ENCODE measurements around the gene CARD14. TPM values are rescaled to one million over a fixed set of nuclear protein-coding genes. Genes with fewer than 3 reads are reported as not detected.

The CARD14 gene
- total and polyA plus RNA-seq, 9 donors = 0.10 to 2.3 (median 0.18) TPM; not detected in 3

GRCh38 chr17:80124351-80124981 is 45.4 kb upstream of the CARD14 start:
- Histone ChIP-seq H3K27ac (no peak overlapping the region), H3K4me3 (no peak overlapping the region), H3K27me3 (no peaks in the 10 kb centered on the region), H3K36me3 (no peaks in the 10 kb centered on the region), H3K4me1 (ENCODE audit: insufficient read depth) (no peaks in the 10 kb centered on the region), H3K9me3 (no peaks in the 10 kb centered on the region)
- no peak for TF ChIP-seq POLR2A (IDR thresholded peaks at IDR 0.05)
- TF ChIP-seq EP300 (IDR thresholded peaks at IDR 0.05) = no peak
- TF ChIP-seq, protein P1, sequence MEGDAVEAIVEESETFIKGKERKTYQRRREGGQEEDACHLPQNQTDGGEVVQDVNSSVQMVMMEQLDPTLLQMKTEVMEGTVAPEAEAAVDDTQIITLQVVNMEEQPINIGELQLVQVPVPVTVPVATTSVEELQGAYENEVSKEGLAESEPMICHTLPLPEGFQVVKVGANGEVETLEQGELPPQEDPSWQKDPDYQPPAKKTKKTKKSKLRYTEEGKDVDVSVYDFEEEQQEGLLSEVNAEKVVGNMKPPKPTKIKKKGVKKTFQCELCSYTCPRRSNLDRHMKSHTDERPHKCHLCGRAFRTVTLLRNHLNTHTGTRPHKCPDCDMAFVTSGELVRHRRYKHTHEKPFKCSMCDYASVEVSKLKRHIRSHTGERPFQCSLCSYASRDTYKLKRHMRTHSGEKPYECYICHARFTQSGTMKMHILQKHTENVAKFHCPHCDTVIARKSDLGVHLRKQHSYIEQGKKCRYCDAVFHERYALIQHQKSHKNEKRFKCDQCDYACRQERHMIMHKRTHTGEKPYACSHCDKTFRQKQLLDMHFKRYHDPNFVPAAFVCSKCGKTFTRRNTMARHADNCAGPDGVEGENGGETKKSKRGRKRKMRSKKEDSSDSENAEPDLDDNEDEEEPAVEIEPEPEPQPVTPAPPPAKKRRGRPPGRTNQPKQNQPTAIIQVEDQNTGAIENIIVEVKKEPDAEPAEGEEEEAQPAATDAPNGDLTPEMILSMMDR (IDR thresholded peaks at IDR 0.05) = no peak
- 33 to 44% (median 39%) methylated on average over 15 of the region's 15 CpGs for WGBS, 3 donors
- intact Hi-C loops (cut with DNase I) = no loop called here
- DNase-seq = no peak

DNA sequence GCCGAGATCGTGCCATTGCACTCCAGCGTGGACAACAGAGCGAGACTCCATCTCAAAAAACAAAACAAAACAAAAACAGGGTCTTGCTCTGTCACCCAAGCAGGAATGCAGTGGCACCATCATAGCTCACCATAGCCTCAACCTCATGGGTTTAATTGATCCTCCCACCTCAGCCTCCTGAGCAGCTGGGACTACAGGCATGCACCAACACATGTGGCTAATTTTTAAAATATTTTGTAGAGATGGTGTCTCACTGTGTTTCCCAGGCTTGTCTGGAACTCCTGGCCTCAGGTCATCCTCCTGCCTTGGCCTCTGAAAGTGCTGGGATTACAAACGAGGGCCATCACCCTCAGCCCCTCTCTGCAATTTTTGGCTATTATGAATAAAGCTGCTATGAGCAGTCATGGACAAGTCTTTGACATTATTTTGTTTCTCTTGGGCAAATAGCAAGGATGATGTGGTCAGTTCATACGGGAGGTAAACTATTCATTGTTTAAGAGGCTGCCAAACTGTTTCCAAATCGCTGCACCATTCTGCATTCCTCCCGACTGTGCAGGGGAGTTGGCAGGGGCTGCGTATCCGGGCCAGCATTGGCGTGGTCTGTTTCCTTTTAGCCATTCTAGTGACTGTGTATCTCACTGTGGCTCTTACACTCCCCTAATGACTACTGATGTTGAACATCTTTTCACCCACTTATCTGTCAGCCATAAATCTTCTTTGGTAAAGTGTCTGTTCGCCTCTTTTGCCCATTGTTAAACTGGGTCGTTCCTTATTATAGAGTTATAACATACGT is 44.0 kb upstream of the CARD14 start:
- Histone ChIP-seq H3K36me3 (no peaks in the 10 kb centered on the region), H3K9me3 (no peaks in the 10 kb centered on the region), H3K4me1 (ENCODE audit: insufficient read depth) (no peaks in the 10 kb centered on the region), H3K27me3 (no peaks in the 10 kb centered on the region), H3K27ac (no peak overlapping the region), H3K4me3 (no peak overlapping the region)
- WGBS, 3 donors = 36 to 42% (median 40%) methylated on average over 14 of the region's 14 CpGs
- no peak for TF ChIP-seq POLR2A (IDR thresholded peaks at IDR 0.05)
- TF ChIP-seq, protein P1 (IDR thresholded peaks at IDR 0.05) = no peak
- no peak for TF ChIP-seq EP300 (IDR thresholded peaks at IDR 0.05)
- intact Hi-C loops (cut with DNase I) = no loop called here
- no peak for DNase-seq

DNA sequence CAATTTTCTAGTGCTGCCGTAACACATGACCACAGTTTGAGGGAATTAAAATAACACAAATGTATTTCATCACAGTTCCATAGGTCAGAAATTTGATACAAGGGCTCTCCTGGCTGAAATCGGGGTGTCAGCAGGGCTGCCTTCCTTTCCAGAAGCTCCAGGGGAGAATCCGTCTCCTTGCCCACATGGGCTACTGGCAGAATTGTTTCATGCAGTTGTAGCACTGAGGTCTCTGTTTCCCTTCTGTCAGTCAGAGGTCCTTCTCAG is 43.4 kb upstream of the CARD14 start:
- TF ChIP-seq POLR2A (IDR thresholded peaks at IDR 0.05) = no peak
- TF ChIP-seq, protein P1 (IDR thresholded peaks at IDR 0.05) = no peak
- TF ChIP-seq EP300 (IDR thresholded peaks at IDR 0.05) = no peak
- Histone ChIP-seq H3K9me3 (no peaks in the 10 kb centered on the region), H3K27me3 (no peaks in the 10 kb centered on the region), H3K27ac (no peak overlapping the region), H3K4me1 (ENCODE audit: insufficient read depth) (no peaks in the 10 kb centered on the region), H3K36me3 (no peaks in the 10 kb centered on the region), H3K4me3 (no peak overlapping the region)
- 44 to 56% (median 46%) methylated on average over 3 of the region's 3 CpGs for WGBS, 3 donors
- DNase-seq = no peak
- intact Hi-C loops (cut with DNase I) = no loop called here

- Histone ChIP-seq H3K27ac (no peak overlapping the region), H3K9me3 (no peaks in the 10 kb centered on the region), H3K27me3 (no peaks in the 10 kb centered on the region), H3K4me3 (no peak overlapping the region), H3K36me3 (no peaks in the 10 kb centered on the region), H3K4me1 (ENCODE audit: insufficient read depth) (no peaks in the 10 kb centered on the region)
- WGBS, 3 donors = 33 to 38% (median 37%) methylated on average over 4 of the region's 4 CpGs
- no peak for DNase-seq
- intact Hi-C loops (cut with DNase I) = no loop called here
- TF ChIP-seq POLR2A (IDR thresholded peaks at IDR 0.05) (no peak), EP300 (IDR thresholded peaks at IDR 0.05) (no peak)
- TF ChIP-seq, protein P1 (IDR thresholded peaks at IDR 0.05) = no peak
Observed at GRCh38 chr17:80129006-80129565, 40.7 kb upstream of the CARD14 start.
